Colonic mucosa (tissue), 4 donors: ENCODE data around the gene BPIFB2. TPM values are rescaled to one million over a fixed set of nuclear protein-coding genes. Genes with fewer than 3 reads are reported as not detected.

Experiments used
- DNase-seq: peaks from one replicate; pipeline ENCODE4 v3.0.0-alpha.2; 2020
- H3K27ac ChIP-seq: fragments of 200-600 bp; one replicate; pipeline ENCODE4 v1.8.0; 2021
- H3K27me3 ChIP-seq: fragments of 200-600 bp; one replicate; pipeline ENCODE4 v1.8.0; 2021
- H3K36me3 ChIP-seq: fragments of 200-600 bp; one replicate; pipeline ENCODE4 v1.8.0; 2021
- H3K4me1 ChIP-seq: fragments of 200-600 bp; one replicate; pipeline ENCODE4 v1.8.0; 2021; ENCODE audit warnings: mild to moderate bottlenecking
- H3K4me3 ChIP-seq: fragments of 200-600 bp; one replicate; pipeline ENCODE4 v1.8.0; 2021
- H3K9ac ChIP-seq, 2 donors: one replicate each; pipeline ENCODE4 v1.7.0; 2013; ENCODE audit warnings: control low read depth in 2 of 2, low read depth in 2 of 2, low read length in 2 of 2
- H3K9me3 ChIP-seq: fragments of 200-600 bp; one replicate; pipeline ENCODE4 v1.8.0; 2021
- intact Hi-C: fragments of 100-400 bp; cut with DNase I; formaldehyde crosslinking; loops from one replicate; pipeline ENCODE4 v1.14.1; 2022
- total RNA-seq, 2 donors: library from RNA; stranded (reverse); fragmentation: NEBNext Ultra II Directional in 1 of 2; extraction: Animal tissue kit (Norgen Biotek cat#: 25700) in 1 of 2; gene quantifications; one replicate each; pipeline ENCODE4 v1.2.1, GENCODE V29; 2021
- TF ChIP-seq, protein P1 (sequence below): fragments of 200-600 bp; IDR thresholded peaks from one replicate; pipeline ENCODE4 v1.8.0; 2022; ENCODE audit warnings: antibody characterized with exemption, mild to moderate bottlenecking
- donor health status: healthy.
- donor health status: DM: no; HTN: no; CAD: no.
- donor health status: DM: no; HTN: no; CAD: no.

BPIFB2 gene
- total RNA-seq, 2 donors from 2014 or later = 0.35 TPM; not detected in 1

DNA sequence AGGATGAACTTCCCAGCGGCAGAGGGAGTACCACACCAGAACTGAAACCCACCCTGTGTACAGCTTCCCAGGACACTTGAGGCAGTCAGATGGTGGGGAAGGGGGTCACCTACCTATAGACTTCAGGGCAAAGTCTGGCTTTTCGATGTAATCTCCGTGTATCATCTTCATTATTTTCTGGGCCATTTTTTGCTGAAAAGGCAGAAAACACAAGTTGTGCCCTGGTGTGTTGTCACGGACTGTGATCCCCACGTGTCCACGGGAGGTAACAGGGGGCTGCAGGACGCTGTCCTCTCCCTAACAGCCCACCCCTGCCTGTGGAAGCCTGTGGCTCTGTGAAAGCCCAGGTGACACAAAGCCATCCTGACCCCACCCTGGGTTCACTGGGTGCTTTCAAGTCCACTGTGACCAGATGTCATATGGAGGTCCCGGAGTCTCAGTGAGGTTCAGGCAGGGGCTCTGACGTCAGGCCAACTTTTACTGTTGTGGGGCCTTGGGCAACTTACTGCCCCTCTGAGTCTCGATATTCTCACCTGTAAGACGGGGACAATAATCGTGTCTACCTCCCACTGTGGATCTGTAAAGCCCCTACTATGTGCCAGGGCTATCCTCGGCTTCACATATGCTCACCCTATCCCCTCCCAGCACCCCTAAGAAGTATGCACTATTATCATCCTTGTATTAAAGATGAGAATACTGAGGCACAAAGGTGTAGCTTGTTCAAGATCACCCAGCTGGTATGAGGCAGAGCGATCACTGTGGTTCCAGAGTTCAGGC lies 17.8 kb upstream of the BPIFB2 start:
- DNase-seq = no peak
- H3K9ac ChIP-seq = no peak overlapping the region
- intact Hi-C loops = no loop called here
- H3K36me3 ChIP-seq = no peaks in the 10 kb centered on the region
- H3K9me3 ChIP-seq = no peaks in the 10 kb centered on the region
- no peaks in the 10 kb centered on the region for H3K4me1 ChIP-seq
- no peak overlapping the region for H3K4me3 ChIP-seq
- TF ChIP-seq, protein P1, sequence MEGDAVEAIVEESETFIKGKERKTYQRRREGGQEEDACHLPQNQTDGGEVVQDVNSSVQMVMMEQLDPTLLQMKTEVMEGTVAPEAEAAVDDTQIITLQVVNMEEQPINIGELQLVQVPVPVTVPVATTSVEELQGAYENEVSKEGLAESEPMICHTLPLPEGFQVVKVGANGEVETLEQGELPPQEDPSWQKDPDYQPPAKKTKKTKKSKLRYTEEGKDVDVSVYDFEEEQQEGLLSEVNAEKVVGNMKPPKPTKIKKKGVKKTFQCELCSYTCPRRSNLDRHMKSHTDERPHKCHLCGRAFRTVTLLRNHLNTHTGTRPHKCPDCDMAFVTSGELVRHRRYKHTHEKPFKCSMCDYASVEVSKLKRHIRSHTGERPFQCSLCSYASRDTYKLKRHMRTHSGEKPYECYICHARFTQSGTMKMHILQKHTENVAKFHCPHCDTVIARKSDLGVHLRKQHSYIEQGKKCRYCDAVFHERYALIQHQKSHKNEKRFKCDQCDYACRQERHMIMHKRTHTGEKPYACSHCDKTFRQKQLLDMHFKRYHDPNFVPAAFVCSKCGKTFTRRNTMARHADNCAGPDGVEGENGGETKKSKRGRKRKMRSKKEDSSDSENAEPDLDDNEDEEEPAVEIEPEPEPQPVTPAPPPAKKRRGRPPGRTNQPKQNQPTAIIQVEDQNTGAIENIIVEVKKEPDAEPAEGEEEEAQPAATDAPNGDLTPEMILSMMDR = no peak
- H3K27ac ChIP-seq = no peak overlapping the region
- no peaks in the 10 kb centered on the region for H3K27me3 ChIP-seq

DNA sequence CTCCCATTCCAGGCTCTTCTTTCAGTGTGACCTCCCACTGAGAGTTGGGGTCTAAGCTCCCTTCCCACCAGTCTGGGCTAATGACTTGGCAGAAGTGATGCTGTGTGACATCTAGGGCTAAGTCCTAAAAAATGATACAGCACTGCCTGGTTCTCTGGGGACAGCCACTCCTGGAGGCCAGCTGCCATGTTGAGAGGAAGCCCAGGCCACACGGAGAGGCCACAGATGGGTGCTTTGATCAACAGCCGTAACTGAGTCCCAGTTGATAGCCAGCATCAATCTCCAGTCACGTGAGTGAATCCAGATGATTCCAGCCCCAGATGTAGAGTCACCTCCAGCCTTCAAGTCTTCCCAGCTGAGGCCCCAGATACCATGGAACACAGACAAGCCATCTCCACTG lies 17.1 kb upstream of the BPIFB2 start:
- H3K27me3 ChIP-seq = no peaks in the 10 kb centered on the region
- no peak for DNase-seq
- intact Hi-C loops = no loop called here

DNA sequence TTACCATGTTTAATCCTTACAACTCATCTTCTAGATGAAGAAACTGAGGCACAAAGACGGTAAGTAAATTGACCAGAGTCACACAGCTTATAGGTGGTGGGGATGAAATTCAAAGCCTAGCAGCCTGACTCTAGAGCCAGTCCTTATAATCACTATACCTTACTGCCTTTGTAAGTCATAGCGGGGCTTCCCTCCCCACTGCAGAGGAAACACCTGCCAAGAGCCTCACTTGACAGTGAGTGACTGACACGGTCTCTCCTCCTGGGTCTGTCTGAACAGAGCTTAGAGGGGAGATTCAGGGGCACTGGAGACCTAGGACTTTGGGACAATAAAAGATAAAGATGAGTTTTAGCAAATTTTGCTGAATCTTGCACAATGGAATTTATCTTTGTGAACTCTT lies 16.1 kb upstream of the BPIFB2 start:
- Histone ChIP-seq H3K9ac (no peak overlapping the region), H3K4me1 (no peaks in the 10 kb centered on the region), H3K36me3 (no peaks in the 10 kb centered on the region), H3K27me3 (no peaks in the 10 kb centered on the region), H3K9me3 (no peaks in the 10 kb centered on the region), H3K27ac (no peak overlapping the region), H3K4me3 (no peak overlapping the region)
- TF ChIP-seq, protein P1 = no peak
- intact Hi-C loops = no loop called here
- DNase-seq = no peak

More for the DNA sequence above, 17.1 kb upstream of the BPIFB2 start:
- Histone ChIP-seq H3K36me3 (no peaks in the 10 kb centered on the region), H3K9me3 (no peaks in the 10 kb centered on the region), H3K4me3 (no peak overlapping the region), H3K4me1 (no peaks in the 10 kb centered on the region), H3K9ac (no peak overlapping the region), H3K27ac (no peak overlapping the region)
- TF ChIP-seq, protein P1 = no peak

DNA sequence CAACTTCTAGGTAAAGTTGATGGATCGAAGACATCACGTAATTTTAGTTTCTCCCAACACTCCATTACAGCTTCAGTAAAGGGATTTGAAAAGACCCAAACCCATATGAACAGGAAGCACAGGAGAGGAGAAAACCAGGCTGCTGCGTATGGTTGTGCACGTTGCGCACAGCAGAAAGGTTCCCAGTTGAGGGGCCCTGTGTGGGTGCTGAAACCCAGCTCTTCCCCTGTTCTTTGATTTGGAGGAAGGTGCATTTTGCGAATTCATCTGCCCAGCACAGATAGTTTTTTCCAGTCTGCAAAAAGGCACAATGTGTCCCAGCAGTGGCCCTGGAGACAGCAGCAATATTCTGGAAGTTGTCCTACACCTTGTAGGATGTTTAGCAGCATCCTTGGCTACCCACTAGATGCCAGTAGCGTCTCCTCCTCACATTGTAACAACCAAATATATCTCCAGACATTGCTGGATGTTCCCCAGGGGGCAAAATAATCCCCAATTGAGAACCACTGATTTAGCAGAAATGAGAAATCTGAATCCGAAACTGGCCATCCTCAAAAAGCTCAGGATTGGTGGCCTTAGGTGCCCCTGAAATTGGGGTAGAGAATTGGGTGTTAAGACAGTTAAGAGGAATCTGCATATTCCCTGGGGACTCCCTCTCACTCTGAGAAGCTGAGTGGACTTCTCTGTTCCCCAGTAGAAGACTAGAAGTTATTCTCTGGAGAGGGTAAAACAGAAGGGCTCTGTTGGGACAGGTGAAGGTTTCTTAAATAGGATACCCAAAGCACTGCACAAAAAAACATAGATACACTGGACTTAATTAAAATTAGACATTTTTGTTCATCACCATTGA lies 15.5 kb upstream of the BPIFB2 start:
- Histone ChIP-seq H3K36me3 (no peaks in the 10 kb centered on the region), H3K4me1 (no peaks in the 10 kb centered on the region), H3K9me3 (no peaks in the 10 kb centered on the region), H3K4me3 (no peak overlapping the region), H3K9ac (no peak overlapping the region), H3K27me3 (no peaks in the 10 kb centered on the region), H3K27ac (no peak overlapping the region)
- TF ChIP-seq, protein P1 = no peak
- DNase-seq = no peak
- intact Hi-C loops = no loop called here

DNA sequence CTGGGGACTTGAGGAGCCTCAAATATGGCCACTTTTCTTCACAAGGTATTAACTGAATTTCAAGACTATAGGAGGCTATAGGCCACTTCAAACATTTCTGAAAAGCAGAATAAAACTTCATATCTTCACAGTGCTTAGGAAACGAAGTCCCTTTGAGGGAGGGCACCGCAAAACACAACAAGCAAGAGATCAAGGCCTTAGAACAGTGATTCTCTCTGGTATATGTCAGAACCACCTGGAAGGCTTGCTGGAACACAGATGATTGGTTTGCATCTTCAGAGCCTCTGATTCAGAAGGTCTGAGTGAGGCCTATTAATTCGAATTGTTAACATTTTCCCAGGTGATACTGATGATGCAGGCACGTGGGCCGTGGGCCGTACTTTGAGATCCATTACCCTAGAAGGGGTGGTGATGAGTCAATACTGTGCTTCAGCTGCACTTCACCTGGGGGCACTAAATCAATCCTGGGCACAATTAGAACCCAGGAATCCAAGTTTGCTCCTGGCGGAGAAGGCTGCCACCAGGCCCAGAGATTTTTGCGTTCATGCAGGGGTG lies 13.9 kb upstream of the BPIFB2 start:
- intact Hi-C loops = no loop called here
- DNase-seq = no peak
- Histone ChIP-seq H3K9me3 (no peaks in the 10 kb centered on the region), H3K4me1 (no peaks in the 10 kb centered on the region), H3K9ac (no peak overlapping the region), H3K4me3 (no peak overlapping the region), H3K36me3 (no peaks in the 10 kb centered on the region), H3K27ac (no peak overlapping the region), H3K27me3 (no peaks in the 10 kb centered on the region)
- TF ChIP-seq, protein P1 = no peak
